HFF-Myc (cell line): ENCODE results near the gene TMEM200A.

ENCODE experiments used
- DNase-seq: peaks from one replicate; pipeline ENCODE4 v3.0.0-alpha.2; 2011; ENCODE audit warnings: low read depth; ENCODE audit errors: extremely low read depth
- H3K4me3 ChIP-seq: replicated peaks from 2 replicates; pipeline ENCODE4 v1.5.1; 2011; ENCODE audit warnings: low read depth, mild to moderate bottlenecking, control low read depth, low read length
- TF ChIP-seq, protein P1 (sequence below): IDR thresholded peaks from 2 replicates; pipeline ENCODE4 v1.5.1; 2012; ENCODE audit warnings: mild to moderate bottlenecking, low read depth, low read length, control low read depth; ENCODE audit errors: missing control alignments

The TMEM200A gene

GRCh38 chr6:130466748-130467061, 100.9 kb downstream of the TMEM200A start:
- TF ChIP-seq, protein P1, sequence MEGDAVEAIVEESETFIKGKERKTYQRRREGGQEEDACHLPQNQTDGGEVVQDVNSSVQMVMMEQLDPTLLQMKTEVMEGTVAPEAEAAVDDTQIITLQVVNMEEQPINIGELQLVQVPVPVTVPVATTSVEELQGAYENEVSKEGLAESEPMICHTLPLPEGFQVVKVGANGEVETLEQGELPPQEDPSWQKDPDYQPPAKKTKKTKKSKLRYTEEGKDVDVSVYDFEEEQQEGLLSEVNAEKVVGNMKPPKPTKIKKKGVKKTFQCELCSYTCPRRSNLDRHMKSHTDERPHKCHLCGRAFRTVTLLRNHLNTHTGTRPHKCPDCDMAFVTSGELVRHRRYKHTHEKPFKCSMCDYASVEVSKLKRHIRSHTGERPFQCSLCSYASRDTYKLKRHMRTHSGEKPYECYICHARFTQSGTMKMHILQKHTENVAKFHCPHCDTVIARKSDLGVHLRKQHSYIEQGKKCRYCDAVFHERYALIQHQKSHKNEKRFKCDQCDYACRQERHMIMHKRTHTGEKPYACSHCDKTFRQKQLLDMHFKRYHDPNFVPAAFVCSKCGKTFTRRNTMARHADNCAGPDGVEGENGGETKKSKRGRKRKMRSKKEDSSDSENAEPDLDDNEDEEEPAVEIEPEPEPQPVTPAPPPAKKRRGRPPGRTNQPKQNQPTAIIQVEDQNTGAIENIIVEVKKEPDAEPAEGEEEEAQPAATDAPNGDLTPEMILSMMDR: no peak
- H3K4me3 ChIP-seq: no peak overlapping the region
- DNase-seq: no peak

DNA sequence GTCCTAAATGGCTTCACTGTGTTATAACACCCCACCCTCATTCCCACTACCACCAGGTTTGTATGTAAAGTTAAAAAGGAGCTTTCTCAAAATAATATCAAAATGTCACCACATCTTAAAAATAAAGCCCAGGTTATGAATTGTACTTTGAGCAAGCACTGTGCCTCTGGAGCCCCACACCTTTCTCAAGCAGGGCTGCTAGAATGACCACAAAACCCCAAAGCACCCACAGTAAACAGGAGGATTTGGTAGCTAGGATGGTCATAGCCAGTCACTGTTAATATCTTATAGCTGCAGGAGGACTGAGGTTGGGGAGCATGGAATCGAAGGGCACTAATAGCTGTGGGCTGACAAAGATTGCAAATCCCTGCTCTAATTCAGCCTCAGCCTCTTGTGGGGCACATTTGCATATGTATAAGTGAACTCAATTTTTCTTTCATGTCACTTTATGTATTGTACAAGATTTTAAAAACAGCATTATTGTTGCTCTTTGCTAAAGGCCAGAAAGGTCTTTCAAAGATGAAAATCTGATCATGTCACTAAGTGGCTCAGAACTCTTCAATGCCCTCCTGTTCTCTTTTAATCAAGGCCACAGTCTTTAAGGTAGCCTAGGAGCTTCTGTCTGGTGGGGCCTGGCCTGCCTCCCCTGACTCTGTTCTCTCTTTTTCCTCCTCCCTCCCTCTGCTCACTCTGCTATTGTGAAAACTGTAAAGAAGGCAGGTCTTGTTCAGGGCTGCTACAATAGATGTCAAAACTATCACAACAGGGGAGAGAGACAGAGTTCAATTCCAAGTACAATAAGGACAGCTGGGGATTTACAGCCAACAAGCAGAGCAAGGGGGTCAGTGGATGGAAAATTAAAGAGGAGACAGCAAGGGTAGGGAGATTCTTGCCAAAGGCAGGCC, 101.6 kb downstream of the TMEM200A start:
- TF ChIP-seq, protein P1: no peak
- no peak for DNase-seq
- no peak overlapping the region for H3K4me3 ChIP-seq

DNA sequence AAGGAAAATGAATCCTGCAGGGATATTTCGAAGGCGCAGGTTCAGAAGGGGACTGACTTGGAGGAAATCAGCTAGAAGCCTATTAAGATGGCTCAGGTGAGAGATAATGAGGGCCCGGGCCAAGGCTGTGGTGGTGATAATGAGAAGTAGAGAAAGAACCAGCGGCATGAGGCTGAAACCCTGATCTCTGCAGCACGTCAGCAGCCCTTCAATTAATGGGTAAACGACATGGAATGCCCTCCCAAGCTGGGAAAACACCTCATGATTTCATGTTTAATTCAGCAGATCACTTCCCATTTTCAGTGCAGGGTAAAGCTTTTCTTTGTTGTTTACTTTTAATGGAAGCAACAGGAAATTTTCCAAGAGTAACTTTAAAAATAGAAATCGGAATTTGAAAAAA, 104.9 kb downstream of the TMEM200A start:
- TF ChIP-seq, protein P1: no peak
- no peak overlapping the region for H3K4me3 ChIP-seq
- no peak for DNase-seq

GRCh38 chr6:130473886-130474285, 108.1 kb downstream of the TMEM200A start:
- TF ChIP-seq, protein P1: no peak
- no peak overlapping the region for H3K4me3 ChIP-seq
- peak; percentile 79 for DNase-seq

DNA sequence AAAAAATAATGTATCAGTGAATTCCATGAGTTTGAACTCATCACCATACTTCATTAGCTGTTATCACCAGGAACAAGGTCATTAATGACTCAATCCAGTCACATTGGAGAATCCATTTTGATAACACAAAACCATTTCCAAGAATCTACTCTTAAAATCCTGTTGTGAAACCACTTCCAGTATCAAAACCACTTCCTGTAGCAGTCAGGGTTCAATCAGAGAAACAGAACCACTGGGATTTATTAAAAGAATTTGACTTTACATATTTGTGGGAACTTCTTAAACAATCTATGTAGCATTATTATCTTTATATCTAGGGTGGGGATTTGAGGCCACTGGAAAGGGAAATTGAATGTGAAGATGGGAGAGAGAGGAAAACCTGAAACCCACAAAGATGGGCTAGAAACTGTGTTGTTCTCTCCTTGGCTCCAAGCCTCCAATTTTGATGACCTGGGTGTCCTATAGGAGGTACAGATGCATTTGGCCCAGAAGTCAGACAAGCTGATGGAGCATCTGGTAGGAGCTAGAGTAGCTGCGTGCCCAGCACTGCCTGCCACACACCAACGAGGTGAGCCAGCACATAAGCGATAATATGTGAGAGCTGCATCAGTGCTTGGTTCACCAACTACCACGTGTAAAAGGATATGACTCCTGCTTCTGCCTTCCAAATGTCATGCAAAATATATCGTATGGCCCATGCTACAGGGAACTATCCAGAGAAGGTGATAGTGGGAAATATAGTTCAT, 117.0 kb downstream of the TMEM200A start:
- DNase-seq: no peak
- TF ChIP-seq, protein P1: no peak
- no peak overlapping the region for H3K4me3 ChIP-seq

- no peak for DNase-seq
- TF ChIP-seq, protein P1: no peak
- H3K4me3 ChIP-seq: no peak overlapping the region
Measured at GRCh38 chr6:130485870-130486269, 120.1 kb downstream of the TMEM200A start.
